Small intestine (tissue), 7 donors: ENCODE results near the gene DPY19L2. TPM values are rescaled to one million over a fixed set of nuclear protein-coding genes. Genes with fewer than 3 reads are reported as not detected.
"Not testable (repeated sequence)": the region's sequence is repeated elsewhere in the genome, so short reads cannot be mapped to it uniquely, and the experiment has no call there.

Experiments used
- DNase-seq, 2 donors: peaks; one replicate each; pipeline versions ENCODE4 v3.0.0 to v3.0.0-alpha.2; 2013
- FAIRE-seq: peaks from 2 replicates; lab custom pipeline; 2012; peaks lifted over from hg19 to GRCh38; lab: Jason Lieb, UNC
- H3K27ac ChIP-seq, 3 donors: one replicate each; pipeline ENCODE4 v1.5.1; 2013; ENCODE audit warnings: low read length in 2 of 3, mild to moderate bottlenecking in 2 of 3, control low read depth in 1 of 3, inconsistent platforms in 1 of 3, low read depth in 1 of 3, moderate library complexity in 1 of 3
- H3K27me3 ChIP-seq, 3 donors: one replicate each; pipeline ENCODE4 v1.6.1; 2013; ENCODE audit warnings: low read length in 3 of 3, inconsistent platforms in 1 of 3; ENCODE audit not compliant: control insufficient read depth in 3 of 3, insufficient read depth in 3 of 3
- H3K36me3 ChIP-seq, 3 donors: one replicate each; pipeline ENCODE4 v1.6.1; 2013; ENCODE audit warnings: low read length in 3 of 3, inconsistent platforms in 1 of 3, low read depth in 1 of 3, mild to moderate bottlenecking in 1 of 3, moderate library complexity in 1 of 3; ENCODE audit not compliant: control insufficient read depth in 3 of 3, insufficient read depth in 2 of 3
- H3K4me1 ChIP-seq, 3 donors: one replicate each; pipeline ENCODE4 v1.6.1; 2013; ENCODE audit warnings: low read length in 2 of 3, inconsistent platforms in 1 of 3, low read depth in 1 of 3, mild to moderate bottlenecking in 1 of 3, moderate library complexity in 1 of 3; ENCODE audit not compliant: control insufficient read depth in 3 of 3, insufficient read depth in 2 of 3
- H3K4me3 ChIP-seq, 3 donors: one replicate each; pipeline ENCODE4 v1.5.1; 2013; ENCODE audit warnings: low read length in 3 of 3, control low read depth in 1 of 3, inconsistent platforms in 1 of 3, low read depth in 1 of 3, mild to moderate bottlenecking in 1 of 3, moderate library complexity in 1 of 3
- H3K9me3 ChIP-seq, 2 donors: one replicate each; pipeline ENCODE4 v1.6.1; 2013; ENCODE audit warnings: low read depth in 1 of 2, low read length in 1 of 2; ENCODE audit not compliant: control insufficient read depth in 2 of 2, insufficient read depth in 1 of 2
- WGBS, 3 donors: extraction: QIAGEN DNeasy Blood & Tissue Kit; methylation state at CpG; one replicate each; pipeline ENCODE4 v1.1.7; 2013; 5-methylcytosine and 5-hydroxymethylcytosine counted together
- polyA plus RNA-seq, 4 donors: library from polyadenylated mRNA; stranded (reverse) in 3 of 4; unstranded in 1 of 4; fragments of 200-250 nt in 3 of 4; fragments of 120-200 nt in 1 of 4; gene quantifications; one replicate each; pipeline versions ENCODE4 v1.2.1 to v1.2.3, GENCODE V29; 2013
- donor health status: healthy with polysubstance abuse.
- donor health status: control.
- donor health status: control.
- donor health status: Bipolar disorder and iron deficiency.
- donor health status: healthy.

Gene DPY19L2
- polyA plus RNA-seq, 4 donors = 1.1 to 8.0 TPM; not detected in 2

- not testable (repeated sequence) for FAIRE-seq, H3K27ac ChIP-seq, H3K27me3 ChIP-seq, H3K4me3 ChIP-seq, DNase-seq, H3K9me3 ChIP-seq, H3K36me3 ChIP-seq, H3K4me1 ChIP-seq
- WGBS, 3 donors = 75 to 88% (median 83%) methylated on average over 3 of the region's 3 CpGs
Observed at GRCh38 chr12:63604985-63605384, 63.3 kb downstream of the DPY19L2 start.

DNA sequence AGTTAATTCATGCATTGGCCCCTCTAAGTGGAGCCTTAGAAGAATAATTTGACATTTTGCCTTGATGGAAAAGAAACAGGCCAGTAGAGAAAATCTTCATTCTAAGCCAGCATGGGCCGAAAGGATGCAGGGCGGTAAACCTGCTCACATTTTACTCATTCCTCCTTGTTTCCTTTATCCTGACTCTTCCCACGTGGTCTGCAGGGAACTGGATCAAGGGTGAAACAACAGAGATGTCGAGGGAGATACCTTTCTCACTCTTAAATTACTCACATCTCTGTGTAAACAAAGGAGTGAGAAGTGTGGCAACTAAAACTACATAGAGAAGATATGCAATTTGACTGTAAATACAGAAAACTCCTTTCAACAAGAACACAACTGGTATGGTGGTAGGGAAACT, 73.5 kb downstream of the DPY19L2 start:
- not testable (repeated sequence) for H3K27me3 ChIP-seq, H3K27ac ChIP-seq, H3K4me3 ChIP-seq, H3K9me3 ChIP-seq, H3K4me1 ChIP-seq, H3K36me3 ChIP-seq, FAIRE-seq
- peak in 1 of 2 donors; percentile 17 for DNase-seq
- 39 to 59% (median 51%) methylated on average over 4 of the region's 4 CpGs for WGBS, 3 donors

DNA sequence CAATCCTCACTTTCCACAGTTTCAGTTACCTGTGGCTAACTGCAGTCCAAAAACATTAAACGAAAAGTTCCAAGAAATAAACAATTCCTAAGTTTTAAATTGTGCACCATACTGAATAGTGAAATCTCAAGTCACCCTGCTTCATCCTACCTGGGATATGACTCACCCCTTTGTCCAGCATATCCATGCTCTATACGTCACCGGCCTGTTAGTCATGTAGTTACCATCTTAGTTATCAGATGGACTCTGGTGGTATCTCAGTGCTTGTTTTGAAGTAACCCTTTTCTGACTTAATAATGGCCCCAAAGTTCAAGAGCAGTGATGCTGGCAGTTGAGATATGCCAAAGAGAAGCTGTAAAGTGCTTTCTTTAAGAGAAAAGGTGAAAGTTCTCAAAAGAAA, 83.9 kb downstream of the DPY19L2 start:
- FAIRE-seq = peak; percentile 47

DNA sequence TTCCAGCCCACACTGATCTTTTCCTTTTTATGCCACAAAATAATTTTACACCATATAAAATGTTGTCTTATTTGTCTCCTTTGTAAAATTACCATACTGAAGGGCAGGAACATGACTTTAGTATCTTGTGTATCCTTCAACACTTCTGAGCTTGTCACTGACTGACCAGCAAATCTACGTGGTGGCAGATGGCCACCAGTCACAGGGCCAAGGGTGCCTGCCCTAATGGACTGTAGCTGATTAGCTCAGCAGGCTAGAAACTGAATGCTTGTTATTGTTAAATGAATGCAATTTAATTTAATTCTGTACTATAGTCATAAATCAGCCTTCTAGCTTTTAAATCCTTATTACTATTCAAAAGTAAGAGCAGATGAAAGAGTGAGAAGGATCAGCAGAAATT, 85.0 kb downstream of the DPY19L2 start:
- not testable (repeated sequence) for DNase-seq, H3K36me3 ChIP-seq, FAIRE-seq, H3K27me3 ChIP-seq, H3K9me3 ChIP-seq, H3K27ac ChIP-seq, H3K4me3 ChIP-seq, H3K4me1 ChIP-seq
- 69 to 79% (median 70%) methylated on average over 1 of the region's 1 CpG for WGBS, 3 donors

More for the DNA sequence above, 83.9 kb downstream of the DPY19L2 start:
- not testable (repeated sequence) for H3K27ac ChIP-seq, H3K4me3 ChIP-seq, H3K36me3 ChIP-seq, H3K9me3 ChIP-seq, H3K4me1 ChIP-seq, H3K27me3 ChIP-seq
- WGBS, 3 donors = 46 to 70% (median 51%) methylated on average over 3 of the region's 3 CpGs
- peak; percentile 0 to 61 for DNase-seq

GRCh38 chr12:63577631-63578030, 90.7 kb downstream of the DPY19L2 start:
- not testable (repeated sequence) for H3K4me1 ChIP-seq, H3K9me3 ChIP-seq, H3K36me3 ChIP-seq, H3K27ac ChIP-seq, H3K27me3 ChIP-seq, DNase-seq, H3K4me3 ChIP-seq, FAIRE-seq
- 65 to 71% (median 68%) methylated on average over 2 of the region's 2 CpGs for WGBS, 3 donors

- WGBS, 3 donors = 92 to 94% (median 93%) methylated on average over 4 of the region's 4 CpGs
- not testable (repeated sequence) for DNase-seq, FAIRE-seq
Observed at GRCh38 chr12:63572038-63572437, 96.3 kb downstream of the DPY19L2 start.

GRCh38 chr12:63558445-63558844, 109.8 kb downstream of the DPY19L2 start:
- H3K27ac ChIP-seq, FAIRE-seq, H3K27me3 ChIP-seq, DNase-seq, H3K9me3 ChIP-seq, H3K4me1 ChIP-seq, H3K36me3 ChIP-seq, H3K4me3 ChIP-seq: not testable (repeated sequence)
- 89 to 93% (median 89%) methylated on average over 5 to 6 of the region's 6 CpGs for whole genome bisulfite sequencing, 3 donors

More at GRCh38 chr12:63572038-63572437, 96.3 kb downstream of the DPY19L2 start:
- H3K27me3 ChIP-seq, H3K36me3 ChIP-seq, H3K9me3 ChIP-seq, H3K27ac ChIP-seq, H3K4me3 ChIP-seq, H3K4me1 ChIP-seq: not testable (repeated sequence)

DNA sequence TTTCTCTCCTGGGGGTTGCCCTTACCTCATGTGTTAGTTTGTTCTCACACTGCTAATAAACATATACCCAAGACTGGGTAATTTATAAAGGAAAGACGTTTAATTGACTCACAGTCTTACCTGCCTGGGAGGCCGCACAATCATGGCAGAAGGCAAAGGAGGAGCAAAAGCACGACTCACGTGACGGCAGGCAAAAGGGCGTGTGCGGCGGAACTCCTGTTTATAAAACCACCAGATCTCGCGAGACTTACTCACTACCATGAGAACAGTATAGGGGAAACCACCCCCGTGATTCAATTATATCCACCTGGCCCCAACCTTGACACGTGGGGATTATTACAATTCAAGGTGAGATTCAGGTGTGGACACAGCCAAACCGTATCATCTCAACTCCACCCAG, 116.9 kb downstream of the DPY19L2 start:
- not testable (repeated sequence) for H3K4me3 ChIP-seq, DNase-seq, H3K9me3 ChIP-seq, FAIRE-seq, H3K4me1 ChIP-seq, H3K36me3 ChIP-seq, H3K27me3 ChIP-seq, H3K27ac ChIP-seq
- WGBS, 3 donors = 75 to 84% (median 78%) methylated on average over 12 to 13 of the region's 13 CpGs

GRCh38 chr12:63549034-63549433, 119.3 kb downstream of the DPY19L2 start:
- H3K27ac ChIP-seq, H3K9me3 ChIP-seq, DNase-seq, H3K4me3 ChIP-seq, FAIRE-seq, H3K4me1 ChIP-seq, H3K27me3 ChIP-seq, H3K36me3 ChIP-seq: not testable (repeated sequence)
- 47 to 60% (median 59%) methylated on average over 2 of the region's 2 CpGs for WGBS, 3 donors
